ENCODE measurements around the gene ZGPAT.

Gene ZGPAT

GRCh38 chr20:63679799-63680305 is 28.0 kb upstream of the ZGPAT start:
- DNase-seq, result no peak

GRCh38 chr20:63680427-63680826 is 27.4 kb upstream of the ZGPAT start:
- no peak for DNase-seq

- DNase-seq, result no peak
These were observed 26.8 kb upstream of the ZGPAT start for GRCh38 chr20:63680857-63681608.

- DNase-seq, result no peak
These were observed 26.2 kb upstream of the ZGPAT start for GRCh38 chr20:63681609-63682142.

- no peak for DNase-seq
These were observed 25.3 kb upstream of the ZGPAT start for GRCh38 chr20:63682384-63683139.

- DNase-seq, result no peak
These were observed 22.4 kb upstream of the ZGPAT start for GRCh38 chr20:63685269-63686026.

GRCh38 chr20:63686094-63686491 is 21.7 kb upstream of the ZGPAT start:
- no peak for DNase-seq

GRCh38 chr20:63686492-63687321 is 21.1 kb upstream of the ZGPAT start:
- no peak for DNase-seq

GRCh38 chr20:63687419-63688178 is 20.2 kb upstream of the ZGPAT start:
- no peak for DNase-seq

- DNase-seq, result no peak
These were observed 19.4 kb upstream of the ZGPAT start for GRCh38 chr20:63688228-63689045.

GRCh38 chr20:63689046-63690002 is 18.5 kb upstream of the ZGPAT start:
- no peak for DNase-seq

- DNase-seq, result no peak
These were observed 17.6 kb upstream of the ZGPAT start for GRCh38 chr20:63690003-63690897.

- DNase-seq, result no peak
These were observed 16.7 kb upstream of the ZGPAT start for GRCh38 chr20:63690898-63691710.

- no peak for DNase-seq
These were observed 16.0 kb upstream of the ZGPAT start for GRCh38 chr20:63691711-63692435.

- no peak for DNase-seq
These were observed 15.3 kb upstream of the ZGPAT start for GRCh38 chr20:63692436-63693082.
